ENCODE data around the gene KRT6A. TPM values are rescaled to one million over a fixed set of nuclear protein-coding genes. Genes with fewer than 3 reads are reported as not detected.

KRT6A gene
- total RNA-seq, 2 experiments from 2014 or later = not detected

GRCh38 chr12:52525661-52526499 is 32.8 kb upstream of the KRT6A start:
- POLR2A ChIA-PET = no interaction called here

GRCh38 chr12:52524898-52525591 is 32.0 kb upstream of the KRT6A start:
- CTCF ChIA-PET = no interaction called here
- POLR2A ChIA-PET = interaction anchor here (0.6 kb wide), 1 partner anchor 492 kb away, joined by 5 read pairs; no protein-coding TSS in a partner anchor

More at GRCh38 chr12:52525661-52526499, 32.8 kb upstream of the KRT6A start:
- CTCF ChIA-PET = no interaction called here

- ChIA-PET POLR2A (no interaction called here), CTCF (no interaction called here)
Measured at GRCh38 chr12:52524241-52524897, 31.3 kb upstream of the KRT6A start.

GRCh38 chr12:52523824-52524223 is 30.8 kb upstream of the KRT6A start:
- POLR2A ChIA-PET = no interaction called here

GRCh38 chr12:52522346-52523011 is 29.4 kb upstream of the KRT6A start:
- POLR2A ChIA-PET = no interaction called here
- CTCF ChIA-PET = no interaction called here

More at GRCh38 chr12:52523824-52524223, 30.8 kb upstream of the KRT6A start:
- CTCF ChIA-PET = no interaction called here

GRCh38 chr12:52521568-52522266 is 28.7 kb upstream of the KRT6A start:
- ChIA-PET POLR2A (no interaction called here), CTCF (no interaction called here)

- POLR2A ChIA-PET = no interaction called here
- CTCF ChIA-PET = interaction anchor here (0.6 kb wide), 1 partner anchor 419 kb away, joined by 3 read pairs; no protein-coding TSS in a partner anchor
Measured at GRCh38 chr12:52521175-52521567, 28.1 kb upstream of the KRT6A start.

GRCh38 chr12:52519826-52520662 is 27.0 kb upstream of the KRT6A start, which contains the start of gene KRT5:
TSS of gene KRT5 (minus strand) at chr12:52520394. CDS start at chr12:52520296, 98 bp downstream.
- ChIA-PET POLR2A (no interaction called here), CTCF (interaction anchor here (0.6 kb wide), 1 partner anchor 420 kb away, joined by 3 read pairs; no protein-coding TSS in a partner anchor)

- ChIA-PET POLR2A (no interaction called here), CTCF (no interaction called here)
Measured at GRCh38 chr12:52519387-52519703, 26.3 kb upstream of the KRT6A start.

GRCh38 chr12:52518574-52519386 is 25.7 kb upstream of the KRT6A start:
- CTCF ChIA-PET = interaction anchor here (0.6 kb wide), 1 partner anchor 60 kb away, joined by 6 read pairs; no protein-coding TSS in a partner anchor
- POLR2A ChIA-PET = no interaction called here

- CTCF ChIA-PET = interaction anchor here (0.6 kb wide), 1 partner anchor 60 kb away, joined by 6 read pairs; no protein-coding TSS in a partner anchor
Measured at GRCh38 chr12:52517888-52518287, 24.8 kb upstream of the KRT6A start.

GRCh38 chr12:52517005-52517835 is 24.2 kb upstream of the KRT6A start:
- ChIA-PET POLR2A (no interaction called here), CTCF (interaction anchor here (0.9 kb wide), 1 partner anchor 11 kb away, joined by 3 read pairs; no protein-coding TSS in a partner anchor)

More at GRCh38 chr12:52517888-52518287, 24.8 kb upstream of the KRT6A start:
- POLR2A ChIA-PET = no interaction called here

- ChIA-PET CTCF (interaction anchor here (0.9 kb wide), 1 partner anchor 10 kb away, joined by 3 read pairs; no protein-coding TSS in a partner anchor), POLR2A (no interaction called here)
Measured at GRCh38 chr12:52515927-52516831, 23.1 kb upstream of the KRT6A start.

GRCh38 chr12:52515319-52515646 is 22.2 kb upstream of the KRT6A start:
- ChIA-PET CTCF (no interaction called here), POLR2A (no interaction called here)

GRCh38 chr12:52514471-52515318 is 21.6 kb upstream of the KRT6A start:
- ChIA-PET POLR2A (no interaction called here), CTCF (no interaction called here)
